CD4-positive, alpha-beta T cell (primary cell): ENCODE measurements around the gene NNT. TPM values are rescaled to one million over a fixed set of nuclear protein-coding genes. Genes with fewer than 3 reads are reported as not detected.
A peak's percentile ranks its signal among the peaks of the same experiment; 100 is the strongest.

Experiments used
- ATAC-seq: fragments of 200-7000 bp; cut with Tn5 transposase; one replicate; pipeline ENCODE4 v1.10.0; 2022; ENCODE audit warnings: mild to moderate bottlenecking; ENCODE audit not compliant: poor library complexity
- CTCF ChIA-PET: fragments of 350-600 bp; sonication (Branson Sonifier 250); formaldehyde crosslinking; loops from one replicate; lab custom pipeline; 2021; ENCODE audit warnings: antibody characterized with exemption, inconsistent platforms; lab: Charles Lee
- POLR2A ChIA-PET: fragments of 350-600 bp; sonication (Branson Sonifier 250); formaldehyde crosslinking; loops from one replicate; lab custom pipeline; 2021; ENCODE audit warnings: antibody characterized with exemption, inconsistent platforms; lab: Charles Lee
- DNase-seq, 14 experiments: peaks; one replicate each; pipeline ENCODE4 v3.0.0-alpha.2; 2013 to 2020; ENCODE audit warnings: mixed read lengths in 2 of 14
- H3K27ac ChIP-seq, 2 donors: one replicate each; pipeline versions ENCODE4 v1.5.1 to v1.7.0; 2013; ENCODE audit warnings: low read length in 2 of 2, low read depth in 1 of 2, mild to moderate bottlenecking in 1 of 2
- H3K27me3 ChIP-seq, 2 experiments: 1 replicate in 1 of 2; 2 replicates in 1 of 2; pipeline versions ENCODE4 v1.6.1 to v1.7.0; 2013; ENCODE audit warnings: low read length in 2 of 2, control low read depth in 1 of 2, mild to moderate bottlenecking in 1 of 2, moderate library complexity in 1 of 2; ENCODE audit not compliant: insufficient read depth in 2 of 2, control insufficient read depth in 1 of 2
- H3K36me3 ChIP-seq: one replicate; pipeline ENCODE4 v1.6.1; 2013; ENCODE audit warnings: low read length, control low read depth; ENCODE audit not compliant: insufficient read depth
- H3K4me1 ChIP-seq: one replicate; pipeline ENCODE4 v1.6.1; 2013; ENCODE audit warnings: low read length, control low read depth; ENCODE audit not compliant: insufficient read depth
- H3K4me3 ChIP-seq: one replicate; pipeline ENCODE4 v1.5.1; 2013; ENCODE audit warnings: mild to moderate bottlenecking, low read length, moderate library complexity
- H3K9me3 ChIP-seq, 2 experiments: 1 replicate in 1 of 2; 2 replicates in 1 of 2; pipeline versions ENCODE4 v1.6.1 to v1.7.0; 2013; ENCODE audit warnings: low read length in 2 of 2, mild to moderate bottlenecking in 2 of 2, control low read depth in 1 of 2, moderate library complexity in 1 of 2; ENCODE audit not compliant: control insufficient read depth in 1 of 2, insufficient read depth in 1 of 2
- H3K27ac Mint-ChIP-seq: one replicate; pipeline ENCODE4 v1.8.0; 2020; ENCODE audit warnings: mixed read lengths
- H3K27me3 Mint-ChIP-seq: one replicate; pipeline ENCODE4 v1.8.0; 2021; ENCODE audit warnings: mixed read lengths
- H3K36me3 Mint-ChIP-seq: one replicate; pipeline ENCODE4 v1.8.0; 2021; ENCODE audit warnings: low read depth, mixed read lengths
- H3K4me1 Mint-ChIP-seq: one replicate; pipeline ENCODE4 v1.8.0; 2021; ENCODE audit warnings: low read depth, mixed read lengths
- H3K4me3 Mint-ChIP-seq: one replicate; pipeline ENCODE4 v1.8.0; 2020; ENCODE audit warnings: mild to moderate bottlenecking, mixed read lengths
- H3K9me3 Mint-ChIP-seq: one replicate; pipeline ENCODE4 v1.8.0; 2020; ENCODE audit warnings: mixed read lengths
- intact Hi-C, 2 experiments: fragments of 100-400 bp; cut with DNase I in 1 of 2; cut with micrococcal nuclease in 1 of 2; formaldehyde crosslinking; loops; one replicate each; pipeline versions ENCODE4 v1.15.1 to v1.9.0; 2023 to 2025; cut with DNase I, micrococcal nuclease
- total RNA-seq, 174 experiments: library from RNA in 2 of 174; stranded (reverse) in 2 of 174; gene quantifications; one replicate each; pipeline ENCODE4 v1.2.3 and lab custom pipeline; 2021 to 2026
- TF ChIP-seq, protein P1 (sequence below): fragments of 200-600 bp; IDR thresholded peaks from one replicate; pipeline ENCODE4 v1.8.0; 2022; ENCODE audit warnings: antibody characterized with exemption, mild to moderate bottlenecking

NNT gene
- total RNA-seq, 2 experiments from 2014 or later: 22.3 to 23.5 TPM

DNA sequence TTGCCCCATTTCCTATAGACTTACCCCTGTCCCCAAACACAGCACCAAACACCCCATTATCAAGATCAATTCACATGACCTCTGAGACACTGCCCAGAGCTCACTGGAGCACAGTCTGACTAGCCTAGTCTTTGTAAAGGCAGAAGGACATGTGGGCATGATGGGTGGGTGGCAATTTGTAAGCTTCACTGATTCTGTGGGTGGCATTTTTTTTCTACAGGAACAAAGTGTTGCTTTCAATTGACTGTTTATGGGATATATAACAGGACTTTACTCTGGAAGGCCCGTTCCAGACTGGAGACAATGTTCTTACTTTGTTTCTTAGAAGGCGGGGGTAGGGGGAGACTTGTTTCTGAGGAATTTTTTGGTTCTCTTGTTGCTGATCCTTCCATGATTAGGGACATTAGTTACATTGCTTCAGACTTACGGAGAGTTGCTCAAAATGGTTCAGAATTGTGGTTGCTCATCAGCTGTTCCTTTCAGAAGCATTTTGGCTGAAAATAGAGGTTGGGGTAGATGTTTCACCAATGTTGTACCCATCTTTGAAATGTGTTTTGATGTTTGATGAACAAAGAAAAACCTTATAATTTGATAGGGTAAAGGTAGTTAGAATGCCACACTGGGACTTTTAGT is 20.2 kb downstream of the NNT start:
- H3K36me3 ChIP-seq: peaks cover 28% of the 10 kb centered on the region
- peaks cover 68% of the 10 kb centered on the region for H3K36me3 Mint-ChIP-seq
- intact Hi-C loops: no loop called here

DNA sequence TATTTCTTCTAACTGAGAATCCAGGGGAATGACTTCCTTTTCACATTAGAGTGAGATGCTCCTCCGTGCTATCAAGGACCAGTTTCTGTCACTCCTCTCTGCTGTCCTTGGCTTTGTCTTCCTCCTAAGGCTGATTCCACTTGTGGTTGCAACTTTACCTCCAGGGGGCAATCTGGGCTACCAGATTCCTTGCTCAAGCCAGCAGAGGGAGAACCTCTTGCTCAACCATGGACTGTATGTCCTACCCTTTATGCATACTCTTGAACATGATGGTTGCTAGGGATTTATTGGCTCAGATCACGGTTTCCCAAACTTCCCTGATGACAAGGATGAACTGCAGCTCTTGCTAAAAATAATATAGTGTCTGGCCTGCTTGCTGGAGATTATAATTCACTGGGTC is 24.0 kb downstream of the NNT start:
- TF ChIP-seq, protein P1, sequence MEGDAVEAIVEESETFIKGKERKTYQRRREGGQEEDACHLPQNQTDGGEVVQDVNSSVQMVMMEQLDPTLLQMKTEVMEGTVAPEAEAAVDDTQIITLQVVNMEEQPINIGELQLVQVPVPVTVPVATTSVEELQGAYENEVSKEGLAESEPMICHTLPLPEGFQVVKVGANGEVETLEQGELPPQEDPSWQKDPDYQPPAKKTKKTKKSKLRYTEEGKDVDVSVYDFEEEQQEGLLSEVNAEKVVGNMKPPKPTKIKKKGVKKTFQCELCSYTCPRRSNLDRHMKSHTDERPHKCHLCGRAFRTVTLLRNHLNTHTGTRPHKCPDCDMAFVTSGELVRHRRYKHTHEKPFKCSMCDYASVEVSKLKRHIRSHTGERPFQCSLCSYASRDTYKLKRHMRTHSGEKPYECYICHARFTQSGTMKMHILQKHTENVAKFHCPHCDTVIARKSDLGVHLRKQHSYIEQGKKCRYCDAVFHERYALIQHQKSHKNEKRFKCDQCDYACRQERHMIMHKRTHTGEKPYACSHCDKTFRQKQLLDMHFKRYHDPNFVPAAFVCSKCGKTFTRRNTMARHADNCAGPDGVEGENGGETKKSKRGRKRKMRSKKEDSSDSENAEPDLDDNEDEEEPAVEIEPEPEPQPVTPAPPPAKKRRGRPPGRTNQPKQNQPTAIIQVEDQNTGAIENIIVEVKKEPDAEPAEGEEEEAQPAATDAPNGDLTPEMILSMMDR: no peak
- Mint-ChIP-seq H3K27me3 (no peaks in the 10 kb centered on the region), H3K9me3 (no peaks in the 10 kb centered on the region), H3K4me1 (peaks cover 25% of the 10 kb centered on the region), H3K36me3 (peaks cover 70% of the 10 kb centered on the region), H3K4me3 (no peak overlapping the region), H3K27ac (no peak overlapping the region)
- no peaks in the 10 kb centered on the region for H3K27me3 ChIP-seq
- no peak overlapping the region for H3K4me3 ChIP-seq
- no peaks in the 10 kb centered on the region for H3K9me3 ChIP-seq
- CTCF ChIA-PET: interaction anchor here (1.1 to 1.5 kb wide), 2 partner anchors 11 to 73 kb away, joined by 3 read pairs; no protein-coding TSS in a partner anchor
- POLR2A ChIA-PET: no interaction called here
- DNase-seq (peak in 4 of 14 experiments; percentile 11 to 45 (median 30)), ATAC-seq (peak; percentile 37)
- H3K36me3 ChIP-seq: peaks cover 29% of the 10 kb centered on the region
- no peaks in the 10 kb centered on the region for H3K4me1 ChIP-seq
- intact Hi-C loops: no loop called here
- H3K27ac ChIP-seq: no peak overlapping the region

More for the DNA sequence above, 20.2 kb downstream of the NNT start:
- Histone ChIP-seq H3K9me3 (no peaks in the 10 kb centered on the region), H3K27me3 (no peaks in the 10 kb centered on the region), H3K4me1 (no peaks in the 10 kb centered on the region), H3K27ac (no peak overlapping the region), H3K4me3 (no peak overlapping the region)
- ChIA-PET POLR2A (no interaction called here), CTCF (no interaction called here)
- peaks cover 22% of the 10 kb centered on the region for H3K4me1 Mint-ChIP-seq
- no peaks in the 10 kb centered on the region for H3K27me3 Mint-ChIP-seq
- ATAC-seq: no peak
- no peak overlapping the region for H3K27ac Mint-ChIP-seq
- H3K4me3 Mint-ChIP-seq: no peak overlapping the region
- H3K9me3 Mint-ChIP-seq: no peaks in the 10 kb centered on the region
- DNase-seq: no peak
- TF ChIP-seq, protein P1: no peak

GRCh38 chr5:43631182-43631910 is 28.4 kb downstream of the NNT start:
- Histone ChIP-seq H3K36me3 (peaks cover 58% of the 10 kb centered on the region), H3K9me3 (no peaks in the 10 kb centered on the region), H3K27ac (no peak overlapping the region), H3K27me3 (no peaks in the 10 kb centered on the region), H3K4me1 (no peaks in the 10 kb centered on the region), H3K4me3 (no peak overlapping the region)
- CTCF ChIA-PET: interaction anchor here (1.0 to 1.7 kb wide), 13 partner anchors 10 to 81 kb away, joined by 3 to 7 read pairs (median 3); partner anchors contain the start of gene NNT
- Mint-ChIP-seq H3K4me1 (peaks cover 31% of the 10 kb centered on the region), H3K27ac (no peak overlapping the region), H3K4me3 (no peak overlapping the region), H3K9me3 (no peaks in the 10 kb centered on the region), H3K36me3 (peaks cover 81% of the 10 kb centered on the region), H3K27me3 (no peaks in the 10 kb centered on the region)
- intact Hi-C loops: loop anchor here (10.0 kb wide), 1 partner anchor 1143 kb away; no protein-coding TSS in a partner anchor
- peak; percentile 84 for ATAC-seq
- peak in 9 of 14 experiments; percentile 2 to 71 (median 12) for DNase-seq
- POLR2A ChIA-PET: interaction anchor here (0.7 to 3.2 kb wide), 3 partner anchors 28 to 147 kb away, joined by 3 to 13 read pairs (median 4); partner anchors contain the start of genes NNT and TMEM267
- TF ChIP-seq, protein P1: peak; percentile 62
